SK-N-SH treated with all-trans-retinoic acid at 6 μM for 48 hours (cell line): Measurements from ENCODE around the gene SNAP25.

Experiments used
- ARNTL ChIP-seq: fragments of 450-650 bp; formaldehyde crosslinking; IDR thresholded peaks from 2 replicates; pipeline ENCODE4 v1.5.0; 2020; ENCODE audit warnings: low read depth, mild to moderate bottlenecking, moderate library complexity, borderline replicate concordance
- CSDC2 ChIP-seq: fragments of 250-450 bp; sonication (Bioruptor Pico); IDR thresholded peaks from 2 replicates; pipeline ENCODE4 v1.5.0; 2020; ENCODE audit warnings: mild to moderate bottlenecking, moderate library complexity
- GLIS3 ChIP-seq: fragments of 250-450 bp; sonication (Bioruptor Pico); IDR thresholded peaks from 2 replicates; pipeline ENCODE4 v1.5.0; 2020; ENCODE audit warnings: mild to moderate bottlenecking, moderate library complexity
- OSR1 ChIP-seq: fragments of 250-450 bp; sonication (Bioruptor Pico); IDR thresholded peaks from 2 replicates; pipeline ENCODE4 v1.8.0; 2022; ENCODE audit warnings: moderate library complexity, mild to moderate bottlenecking, inconsistent platforms
- ZFP3 ChIP-seq: fragments of 250-450 bp; sonication (Bioruptor Pico); IDR thresholded peaks from 2 replicates; pipeline ENCODE4 v1.5.0; 2020; ENCODE audit warnings: mild to moderate bottlenecking, moderate library complexity

GRCh38 chr20:10170261-10170660, 48.4 kb upstream of the SNAP25 start:
- TF ChIP-seq ZFP3 (no peak), CSDC2 (CRISPR knock-in tag) (no peak), ARNTL (CRISPR knock-in tag) (no peak), OSR1 (no peak), GLIS3 (CRISPR knock-in tag) (no peak)
